GM23338 (cell line): ENCODE measurements around the gene CTSW. TPM values are rescaled to one million over a fixed set of nuclear protein-coding genes. Genes with fewer than 3 reads are reported as not detected.

Experiments used
- ATAC-seq: fragments of 200-7000 bp; cut with Tn5 transposase; 3 replicates; pipeline ENCODE4 v1.9.1; 2020
- DNase-seq: peaks from one replicate; pipeline ENCODE4 v3.0.0-alpha.2; 2015; ENCODE audit warnings: low spot score
- H2AFZ ChIP-seq: fragments of 200-600 bp; sonication (generic); 2 replicates; pipeline ENCODE4 v1.8.0; 2016; ENCODE audit warnings: antibody characterized with exemption, mild to moderate bottlenecking, moderate library complexity
- H3F3A ChIP-seq: fragments of 200-600 bp; sonication (generic); replicated peaks from 2 replicates; pipeline ENCODE4 v1.8.0; 2017; ENCODE audit warnings: antibody characterized with exemption, mixed run types, low read depth
- H3K27ac ChIP-seq: fragments of 200-600 bp; sonication (generic); 2 replicates; pipeline ENCODE4 v1.6.1; 2016; ENCODE audit warnings: low read depth
- H3K27me3 ChIP-seq: fragments of 200-600 bp; sonication (generic); 2 replicates; pipeline ENCODE4 v1.8.0; 2016; ENCODE audit warnings: mild to moderate bottlenecking, mixed run types, moderate library complexity; ENCODE audit not compliant: insufficient read depth
- H3K36me3 ChIP-seq: fragments of 200-600 bp; sonication (generic); 2 replicates; pipeline ENCODE4 v1.8.0; 2016; ENCODE audit warnings: mild to moderate bottlenecking; ENCODE audit not compliant: insufficient read depth
- H3K4me1 ChIP-seq: fragments of 200-600 bp; sonication (generic); 2 replicates; pipeline ENCODE4 v1.8.0; 2016; ENCODE audit warnings: mild to moderate bottlenecking, moderate library complexity; ENCODE audit not compliant: insufficient read depth
- H3K4me2 ChIP-seq: fragments of 200-600 bp; sonication (generic); 2 replicates; pipeline ENCODE4 v1.7.1; 2017; ENCODE audit warnings: mixed run types
- H3K4me3 ChIP-seq: fragments of 200-600 bp; sonication (generic); 2 replicates; pipeline ENCODE4 v1.6.1; 2016; ENCODE audit warnings: mixed run types
- H3K79me2 ChIP-seq: fragments of 200-600 bp; sonication (generic); replicated peaks from 2 replicates; pipeline ENCODE4 v1.8.0; 2017; ENCODE audit warnings: mild to moderate bottlenecking; ENCODE audit not compliant: insufficient read depth
- H3K9me2 ChIP-seq: fragments of 200-600 bp; sonication (generic); 2 replicates; pipeline ENCODE4 v1.8.0; 2017; ENCODE audit not compliant: insufficient read depth
- H4K20me1 ChIP-seq: fragments of 200-600 bp; sonication (generic); replicated peaks from 2 replicates; pipeline ENCODE4 v1.8.0; 2017; ENCODE audit warnings: mild to moderate bottlenecking; ENCODE audit not compliant: insufficient read depth
- H3K27ac Mint-ChIP-seq: 2 replicates; pipeline ENCODE4 v1.8.0; 2020; ENCODE audit warnings: inconsistent platforms, mild to moderate bottlenecking, moderate library complexity, mixed read lengths
- H3K27me3 Mint-ChIP-seq: 3 replicates; pipeline ENCODE4 v1.8.0; 2022; ENCODE audit warnings: low read depth, mild to moderate bottlenecking, moderate library complexity, mixed read lengths, inconsistent platforms; ENCODE audit not compliant: insufficient read depth, poor library complexity
- H3K36me3 Mint-ChIP-seq: 3 replicates; pipeline ENCODE4 v1.8.0; 2021; ENCODE audit warnings: low read depth, mild to moderate bottlenecking, inconsistent platforms, moderate library complexity, mixed read lengths
- H3K4me1 Mint-ChIP-seq: 3 replicates; pipeline ENCODE4 v1.8.0; 2020; ENCODE audit warnings: mild to moderate bottlenecking, inconsistent platforms, mixed read lengths
- H3K4me3 Mint-ChIP-seq: 3 replicates; pipeline ENCODE4 v1.8.0; 2021; ENCODE audit warnings: moderate library complexity, mild to moderate bottlenecking, inconsistent platforms, mixed read lengths
- H3K9me3 Mint-ChIP-seq: 3 replicates; pipeline ENCODE4 v1.8.0; 2020; ENCODE audit warnings: moderate library complexity, mild to moderate bottlenecking, inconsistent platforms, mixed read lengths
- CREB1 ChIP-seq: fragments of 250-450 bp; sonication (Bioruptor Pico); IDR thresholded peaks from 2 replicates; pipeline ENCODE4 v1.5.0; 2020; ENCODE audit warnings: low read depth, mild to moderate bottlenecking, moderate library complexity
- EZH2 ChIP-seq: fragments of 200-600 bp; sonication (generic); IDR thresholded peaks from one replicate; pipeline ENCODE4 v1.8.0; 2017; ENCODE audit warnings: antibody characterized with exemption, mild to moderate bottlenecking, low read depth; ENCODE audit not compliant: unreplicated experiment
- EZH2phosphoT487 ChIP-seq: fragments of 200-600 bp; sonication (generic); IDR thresholded peaks from one replicate; pipeline ENCODE4 v1.8.1; 2018; ENCODE audit warnings: antibody characterized with exemption; ENCODE audit not compliant: unreplicated experiment
- JUNB ChIP-seq: IDR thresholded peaks from one replicate; pipeline ENCODE4 v1.6.1; 2016; ENCODE audit warnings: antibody characterized with exemption; ENCODE audit not compliant: unreplicated experiment
- NANOG ChIP-seq: IDR thresholded peaks from 2 replicates; pipeline ENCODE4 v1.6.1; 2016; ENCODE audit warnings: antibody characterized with exemption, borderline replicate concordance
- POLR2AphosphoS5 ChIP-seq: IDR thresholded peaks from 2 replicates; pipeline ENCODE4 v1.6.1; 2016; ENCODE audit warnings: antibody characterized with exemption, low read depth
- STAT1 ChIP-seq: IDR thresholded peaks from one replicate; pipeline ENCODE4 v1.6.1; 2016; ENCODE audit warnings: antibody characterized with exemption; ENCODE audit not compliant: unreplicated experiment
- ZNF114 ChIP-seq: fragments of 250-450 bp; sonication (Bioruptor Pico); IDR thresholded peaks from 2 replicates; pipeline ENCODE4 v1.5.0; 2020; ENCODE audit warnings: mild to moderate bottlenecking, moderate library complexity
- ZNF331 ChIP-seq: fragments of 250-450 bp; sonication (Bioruptor Pico); IDR thresholded peaks from 2 replicates; pipeline ENCODE4 v1.5.0; 2020; ENCODE audit warnings: low read depth, mild to moderate bottlenecking, moderate library complexity
- polyA plus RNA-seq: library from polyadenylated mRNA; unstranded; fragments of >200 nt; fragmentation: Nextera tagmentation; extraction: Ambion mirVana; gene quantifications from 2 replicates; pipeline ENCODE4 v1.2.1, GENCODE V29; 2016
- total RNA-seq: library from RNA; depleted of rRNA; stranded (reverse); fragments of >200 nt; shearing (Covaris generic); gene quantifications from 2 replicates; pipeline ENCODE4 v1.2.3, GENCODE V29; 2014
- TF ChIP-seq, protein P1 (sequence below): IDR thresholded peaks from one replicate; pipeline ENCODE4 v1.6.1; 2018; ENCODE audit warnings: antibody characterized with exemption; ENCODE audit not compliant: unreplicated experiment
- TF ChIP-seq, protein P2 (sequence below), 2 experiments: fragments of 200-600 bp in 1 of 2; sonication (generic) in 1 of 2; conservative IDR thresholded peaks; 2 replicates each; pipeline versions ENCODE4 v1.5.1 to v1.6.1; 2016 to 2017; ENCODE audit warnings: antibody characterized with exemption in 2 of 2, low read depth in 2 of 2, mild to moderate bottlenecking in 2 of 2, moderate library complexity in 1 of 2
- TF ChIP-seq, protein P3 (sequence below): fragments of 250-450 bp; sonication (Bioruptor Pico); IDR thresholded peaks from 2 replicates; pipeline ENCODE4 v1.5.0; 2020; ENCODE audit warnings: mild to moderate bottlenecking, moderate library complexity
- TF ChIP-seq, protein P4 (sequence below): IDR thresholded peaks from 2 replicates; pipeline ENCODE4 v1.6.1; 2016; ENCODE audit warnings: antibody characterized with exemption

CTSW gene
- total and polyA plus RNA-seq, 2 experiments from 2014 or later, result not detected

DNA sequence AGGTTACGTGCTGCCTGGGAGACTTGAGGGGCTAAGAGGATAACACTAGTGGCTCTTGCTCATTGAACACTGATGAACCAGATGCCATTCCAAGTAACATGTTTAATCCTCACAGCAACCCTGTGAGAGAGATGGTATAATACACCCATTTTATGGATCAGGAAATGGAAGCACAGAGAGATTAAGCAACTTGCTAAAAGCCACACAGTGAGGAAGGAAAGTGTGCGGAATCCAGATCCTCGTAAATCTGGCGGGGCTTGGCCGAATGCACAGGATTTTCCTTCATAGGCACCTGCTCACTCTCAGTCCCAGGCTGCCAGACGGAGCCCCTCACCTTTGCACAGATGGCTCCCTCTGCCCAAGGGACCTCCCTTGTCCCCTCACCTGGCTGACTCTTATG is 28.2 kb downstream of the CTSW start:
- no peak overlapping the region for H3K4me2 ChIP-seq
- H3K4me1 ChIP-seq, result peaks cover 5% of the 10 kb centered on the region
- no peak overlapping the region for H3K4me3 ChIP-seq
- DNase-seq (no peak), ATAC-seq (no peak)
- no peaks in the 10 kb centered on the region for H3K36me3 Mint-ChIP-seq
- no peak overlapping the region for H3K27ac ChIP-seq
- H3K4me1 Mint-ChIP-seq, result peaks cover 7% of the 10 kb centered on the region
- no peaks in the 10 kb centered on the region for H3K36me3 ChIP-seq
- no peaks in the 10 kb centered on the region for H4K20me1 ChIP-seq
- H2AFZ ChIP-seq, result no peak overlapping the region
- H3K9me3 Mint-ChIP-seq, result no peaks in the 10 kb centered on the region
- no peaks in the 10 kb centered on the region for H3K79me2 ChIP-seq
- H3K9me2 ChIP-seq, result no peaks in the 10 kb centered on the region
- H3F3A ChIP-seq, result no peaks in the 10 kb centered on the region
- H3K27ac Mint-ChIP-seq, result no peak overlapping the region
- no peak overlapping the region for H3K4me3 Mint-ChIP-seq
- H3K27me3 ChIP-seq, result peaks cover 32% of the 10 kb centered on the region
- TF ChIP-seq, protein P1, sequence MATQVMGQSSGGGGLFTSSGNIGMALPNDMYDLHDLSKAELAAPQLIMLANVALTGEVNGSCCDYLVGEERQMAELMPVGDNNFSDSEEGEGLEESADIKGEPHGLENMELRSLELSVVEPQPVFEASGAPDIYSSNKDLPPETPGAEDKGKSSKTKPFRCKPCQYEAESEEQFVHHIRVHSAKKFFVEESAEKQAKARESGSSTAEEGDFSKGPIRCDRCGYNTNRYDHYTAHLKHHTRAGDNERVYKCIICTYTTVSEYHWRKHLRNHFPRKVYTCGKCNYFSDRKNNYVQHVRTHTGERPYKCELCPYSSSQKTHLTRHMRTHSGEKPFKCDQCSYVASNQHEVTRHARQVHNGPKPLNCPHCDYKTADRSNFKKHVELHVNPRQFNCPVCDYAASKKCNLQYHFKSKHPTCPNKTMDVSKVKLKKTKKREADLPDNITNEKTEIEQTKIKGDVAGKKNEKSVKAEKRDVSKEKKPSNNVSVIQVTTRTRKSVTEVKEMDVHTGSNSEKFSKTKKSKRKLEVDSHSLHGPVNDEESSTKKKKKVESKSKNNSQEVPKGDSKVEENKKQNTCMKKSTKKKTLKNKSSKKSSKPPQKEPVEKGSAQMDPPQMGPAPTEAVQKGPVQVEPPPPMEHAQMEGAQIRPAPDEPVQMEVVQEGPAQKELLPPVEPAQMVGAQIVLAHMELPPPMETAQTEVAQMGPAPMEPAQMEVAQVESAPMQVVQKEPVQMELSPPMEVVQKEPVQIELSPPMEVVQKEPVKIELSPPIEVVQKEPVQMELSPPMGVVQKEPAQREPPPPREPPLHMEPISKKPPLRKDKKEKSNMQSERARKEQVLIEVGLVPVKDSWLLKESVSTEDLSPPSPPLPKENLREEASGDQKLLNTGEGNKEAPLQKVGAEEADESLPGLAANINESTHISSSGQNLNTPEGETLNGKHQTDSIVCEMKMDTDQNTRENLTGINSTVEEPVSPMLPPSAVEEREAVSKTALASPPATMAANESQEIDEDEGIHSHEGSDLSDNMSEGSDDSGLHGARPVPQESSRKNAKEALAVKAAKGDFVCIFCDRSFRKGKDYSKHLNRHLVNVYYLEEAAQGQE, result no peak
- TF ChIP-seq ZNF114 (CRISPR knock-in tag) (no peak), EZH2 (no peak), EZH2phosphoT487 (no peak), POLR2AphosphoS5 (no peak), NANOG (no peak), ZNF331 (CRISPR knock-in tag) (no peak), STAT1 (no peak), CREB1 (CRISPR knock-in tag) (no peak), JUNB (no peak)
- TF ChIP-seq, protein P2, sequence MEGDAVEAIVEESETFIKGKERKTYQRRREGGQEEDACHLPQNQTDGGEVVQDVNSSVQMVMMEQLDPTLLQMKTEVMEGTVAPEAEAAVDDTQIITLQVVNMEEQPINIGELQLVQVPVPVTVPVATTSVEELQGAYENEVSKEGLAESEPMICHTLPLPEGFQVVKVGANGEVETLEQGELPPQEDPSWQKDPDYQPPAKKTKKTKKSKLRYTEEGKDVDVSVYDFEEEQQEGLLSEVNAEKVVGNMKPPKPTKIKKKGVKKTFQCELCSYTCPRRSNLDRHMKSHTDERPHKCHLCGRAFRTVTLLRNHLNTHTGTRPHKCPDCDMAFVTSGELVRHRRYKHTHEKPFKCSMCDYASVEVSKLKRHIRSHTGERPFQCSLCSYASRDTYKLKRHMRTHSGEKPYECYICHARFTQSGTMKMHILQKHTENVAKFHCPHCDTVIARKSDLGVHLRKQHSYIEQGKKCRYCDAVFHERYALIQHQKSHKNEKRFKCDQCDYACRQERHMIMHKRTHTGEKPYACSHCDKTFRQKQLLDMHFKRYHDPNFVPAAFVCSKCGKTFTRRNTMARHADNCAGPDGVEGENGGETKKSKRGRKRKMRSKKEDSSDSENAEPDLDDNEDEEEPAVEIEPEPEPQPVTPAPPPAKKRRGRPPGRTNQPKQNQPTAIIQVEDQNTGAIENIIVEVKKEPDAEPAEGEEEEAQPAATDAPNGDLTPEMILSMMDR (conservative IDR thresholded peaks at IDR 0.05; ENCODE audit: low read depth in 2 of 2), result no peak
- TF ChIP-seq, protein P3, sequence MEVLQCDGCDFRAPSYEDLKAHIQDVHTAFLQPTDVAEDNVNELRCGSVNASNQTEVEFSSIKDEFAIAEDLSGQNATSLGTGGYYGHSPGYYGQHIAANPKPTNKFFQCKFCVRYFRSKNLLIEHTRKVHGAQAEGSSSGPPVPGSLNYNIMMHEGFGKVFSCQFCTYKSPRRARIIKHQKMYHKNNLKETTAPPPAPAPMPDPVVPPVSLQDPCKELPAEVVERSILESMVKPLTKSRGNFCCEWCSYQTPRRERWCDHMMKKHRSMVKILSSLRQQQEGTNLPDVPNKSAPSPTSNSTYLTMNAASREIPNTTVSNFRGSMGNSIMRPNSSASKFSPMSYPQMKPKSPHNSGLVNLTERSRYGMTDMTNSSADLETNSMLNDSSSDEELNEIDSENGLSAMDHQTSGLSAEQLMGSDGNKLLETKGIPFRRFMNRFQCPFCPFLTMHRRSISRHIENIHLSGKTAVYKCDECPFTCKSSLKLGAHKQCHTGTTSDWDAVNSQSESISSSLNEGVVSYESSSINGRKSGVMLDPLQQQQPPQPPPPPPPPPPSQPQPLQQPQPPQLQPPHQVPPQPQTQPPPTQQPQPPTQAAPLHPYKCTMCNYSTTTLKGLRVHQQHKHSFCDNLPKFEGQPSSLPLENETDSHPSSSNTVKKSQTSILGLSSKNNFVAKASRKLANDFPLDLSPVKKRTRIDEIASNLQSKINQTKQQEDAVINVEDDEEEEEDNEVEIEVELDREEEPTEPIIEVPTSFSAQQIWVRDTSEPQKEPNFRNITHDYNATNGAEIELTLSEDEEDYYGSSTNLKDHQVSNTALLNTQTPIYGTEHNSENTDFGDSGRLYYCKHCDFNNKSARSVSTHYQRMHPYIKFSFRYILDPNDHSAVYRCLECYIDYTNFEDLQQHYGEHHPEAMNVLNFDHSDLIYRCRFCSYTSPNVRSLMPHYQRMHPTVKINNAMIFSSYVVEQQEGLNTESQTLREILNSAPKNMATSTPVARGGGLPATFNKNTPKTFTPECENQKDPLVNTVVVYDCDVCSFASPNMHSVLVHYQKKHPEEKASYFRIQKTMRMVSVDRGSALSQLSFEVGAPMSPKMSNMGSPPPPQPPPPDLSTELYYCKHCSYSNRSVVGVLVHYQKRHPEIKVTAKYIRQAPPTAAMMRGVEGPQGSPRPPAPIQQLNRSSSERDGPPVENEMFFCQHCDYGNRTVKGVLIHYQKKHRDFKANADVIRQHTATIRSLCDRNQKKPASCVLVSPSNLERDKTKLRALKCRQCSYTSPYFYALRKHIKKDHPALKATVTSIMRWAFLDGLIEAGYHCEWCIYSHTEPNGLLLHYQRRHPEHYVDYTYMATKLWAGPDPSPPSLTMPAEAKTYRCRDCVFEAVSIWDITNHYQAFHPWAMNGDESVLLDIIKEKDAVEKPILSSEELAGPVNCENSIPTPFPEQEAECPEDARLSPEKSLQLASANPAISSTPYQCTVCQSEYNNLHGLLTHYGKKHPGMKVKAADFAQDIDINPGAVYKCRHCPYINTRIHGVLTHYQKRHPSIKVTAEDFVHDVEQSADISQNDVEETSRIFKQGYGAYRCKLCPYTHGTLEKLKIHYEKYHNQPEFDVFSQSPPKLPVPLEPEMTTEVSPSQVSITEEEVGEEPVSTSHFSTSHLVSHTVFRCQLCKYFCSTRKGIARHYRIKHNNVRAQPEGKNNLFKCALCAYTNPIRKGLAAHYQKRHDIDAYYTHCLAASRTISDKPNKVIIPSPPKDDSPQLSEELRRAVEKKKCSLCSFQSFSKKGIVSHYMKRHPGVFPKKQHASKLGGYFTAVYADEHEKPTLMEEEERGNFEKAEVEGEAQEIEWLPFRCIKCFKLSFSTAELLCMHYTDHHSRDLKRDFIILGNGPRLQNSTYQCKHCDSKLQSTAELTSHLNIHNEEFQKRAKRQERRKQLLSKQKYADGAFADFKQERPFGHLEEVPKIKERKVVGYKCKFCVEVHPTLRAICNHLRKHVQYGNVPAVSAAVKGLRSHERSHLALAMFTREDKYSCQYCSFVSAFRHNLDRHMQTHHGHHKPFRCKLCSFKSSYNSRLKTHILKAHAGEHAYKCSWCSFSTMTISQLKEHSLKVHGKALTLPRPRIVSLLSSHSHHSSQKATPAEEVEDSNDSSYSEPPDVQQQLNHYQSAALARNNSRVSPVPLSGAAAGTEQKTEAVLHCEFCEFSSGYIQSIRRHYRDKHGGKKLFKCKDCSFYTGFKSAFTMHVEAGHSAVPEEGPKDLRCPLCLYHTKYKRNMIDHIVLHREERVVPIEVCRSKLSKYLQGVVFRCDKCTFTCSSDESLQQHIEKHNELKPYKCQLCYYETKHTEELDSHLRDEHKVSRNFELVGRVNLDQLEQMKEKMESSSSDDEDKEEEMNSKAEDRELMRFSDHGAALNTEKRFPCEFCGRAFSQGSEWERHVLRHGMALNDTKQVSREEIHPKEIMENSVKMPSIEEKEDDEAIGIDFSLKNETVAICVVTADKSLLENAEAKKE (CRISPR knock-in tag), result no peak
- TF ChIP-seq, protein P4, sequence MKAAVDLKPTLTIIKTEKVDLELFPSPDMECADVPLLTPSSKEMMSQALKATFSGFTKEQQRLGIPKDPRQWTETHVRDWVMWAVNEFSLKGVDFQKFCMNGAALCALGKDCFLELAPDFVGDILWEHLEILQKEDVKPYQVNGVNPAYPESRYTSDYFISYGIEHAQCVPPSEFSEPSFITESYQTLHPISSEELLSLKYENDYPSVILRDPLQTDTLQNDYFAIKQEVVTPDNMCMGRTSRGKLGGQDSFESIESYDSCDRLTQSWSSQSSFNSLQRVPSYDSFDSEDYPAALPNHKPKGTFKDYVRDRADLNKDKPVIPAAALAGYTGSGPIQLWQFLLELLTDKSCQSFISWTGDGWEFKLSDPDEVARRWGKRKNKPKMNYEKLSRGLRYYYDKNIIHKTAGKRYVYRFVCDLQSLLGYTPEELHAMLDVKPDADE, result no peak
- H3K27me3 Mint-ChIP-seq, result peaks cover 20% of the 10 kb centered on the region
